ENCODE data around the gene YAE1. TPM values are rescaled to one million over a fixed set of nuclear protein-coding genes. Genes with fewer than 3 reads are reported as not detected.
"Not testable (repeated sequence)": the region's sequence is repeated elsewhere in the genome, so short reads cannot be mapped to it uniquely, and the experiment has no call there.

Gene YAE1
- total RNA-seq, 2 experiments from 2014 or later, result 17.7 to 20.1 TPM

GRCh38 chr7:39535720-39536119 is 30.5 kb upstream of the YAE1 start:
- no peak overlapping the region for H3K27ac Mint-ChIP-seq

GRCh38 chr7:39536951-39537350 is 29.3 kb upstream of the YAE1 start:
- POLR2A ChIA-PET, result no interaction called here
- H3K4me3 Mint-ChIP-seq, result no peak overlapping the region
- H3K9me3 Mint-ChIP-seq, result no peaks in the 10 kb centered on the region
- H3K27ac Mint-ChIP-seq, result no peak overlapping the region
- H3K36me3 Mint-ChIP-seq, result no peaks in the 10 kb centered on the region
- ATAC-seq (ENCODE audit: low read depth) (no peak), DNase-seq (no peak)
- H3K4me1 Mint-ChIP-seq, result no peaks in the 10 kb centered on the region
- H3K27me3 Mint-ChIP-seq, result peaks cover 9% of the 10 kb centered on the region

More at GRCh38 chr7:39535720-39536119, 30.5 kb upstream of the YAE1 start:
- H3K4me3 Mint-ChIP-seq, result no peak overlapping the region
- DNase-seq (no peak), ATAC-seq (ENCODE audit: low read depth) (no peak)
- H3K36me3 Mint-ChIP-seq, result no peaks in the 10 kb centered on the region
- H3K4me1 Mint-ChIP-seq, result no peaks in the 10 kb centered on the region
- POLR2A ChIA-PET, result no interaction called here
- H3K9me3 Mint-ChIP-seq, result no peaks in the 10 kb centered on the region
- H3K27me3 Mint-ChIP-seq, result peaks cover 5% of the 10 kb centered on the region

DNA sequence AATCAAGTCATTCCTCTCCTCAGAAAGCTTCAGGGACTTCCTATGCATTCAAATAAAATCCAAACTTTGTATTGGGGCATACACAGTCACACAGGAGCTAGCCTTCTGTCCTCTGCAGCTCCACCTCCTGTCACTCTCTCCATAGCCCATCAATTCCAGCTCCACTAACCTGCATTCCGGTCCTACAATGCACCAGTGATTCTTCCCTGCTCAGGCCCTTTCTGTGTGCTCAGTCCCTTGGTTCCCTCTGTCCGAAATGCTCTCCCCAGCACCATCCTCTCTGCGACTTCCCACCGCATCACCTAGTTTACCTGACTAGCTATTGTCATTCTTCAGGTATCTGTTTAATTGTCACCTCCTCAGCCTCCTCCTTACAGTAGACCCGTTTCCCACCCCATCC is 26.4 kb upstream of the YAE1 start:
- no peak overlapping the region for H3K27ac Mint-ChIP-seq
- no peak overlapping the region for H3K4me3 Mint-ChIP-seq
- POLR2A ChIA-PET, result no interaction called here
- H3K36me3 Mint-ChIP-seq, result no peaks in the 10 kb centered on the region
- H3K4me1 Mint-ChIP-seq, result no peaks in the 10 kb centered on the region
- ATAC-seq (ENCODE audit: low read depth) (no peak), DNase-seq (no peak)
- peaks cover 9% of the 10 kb centered on the region for H3K27me3 Mint-ChIP-seq
- no peaks in the 10 kb centered on the region for H3K9me3 Mint-ChIP-seq

- Mint-ChIP-seq H3K36me3 (no peaks in the 10 kb centered on the region), H3K4me3 (no peak overlapping the region), H3K27me3 (peaks cover 6% of the 10 kb centered on the region), H3K4me1 (no peaks in the 10 kb centered on the region), H3K9me3 (no peaks in the 10 kb centered on the region), H3K27ac (no peak overlapping the region)
- POLR2A ChIA-PET, result no interaction called here
- no peak for ATAC-seq (ENCODE audit: low read depth)
- DNase-seq, result no peak
These were observed 25.9 kb upstream of the YAE1 start for GRCh38 chr7:39540320-39540719.

DNA sequence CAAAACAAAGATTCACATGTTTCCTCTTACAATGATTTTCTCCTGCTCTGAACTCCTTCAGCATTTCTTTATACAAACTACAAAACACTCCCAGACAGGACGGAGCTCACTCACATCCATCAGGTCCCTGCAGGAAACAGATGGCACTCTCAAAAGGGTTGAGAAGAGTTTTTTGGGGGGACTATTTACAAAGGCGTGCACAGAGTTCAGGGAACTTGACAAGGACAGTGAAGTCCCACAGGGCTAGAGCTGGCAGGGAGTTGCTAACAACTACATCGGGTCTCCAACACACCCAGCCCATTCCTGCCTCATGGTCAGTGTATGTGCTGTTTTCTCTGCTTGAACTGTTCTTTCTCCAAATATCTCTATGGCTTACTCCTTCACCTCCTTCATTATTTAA is 24.7 kb upstream of the YAE1 start:
- H3K4me1 Mint-ChIP-seq, result no peaks in the 10 kb centered on the region
- peaks cover 2% of the 10 kb centered on the region for H3K9me3 Mint-ChIP-seq
- peaks cover 4% of the 10 kb centered on the region for H3K27me3 Mint-ChIP-seq
- POLR2A ChIA-PET, result no interaction called here
- H3K27ac Mint-ChIP-seq, result no peak overlapping the region
- no peaks in the 10 kb centered on the region for H3K36me3 Mint-ChIP-seq
- no peak overlapping the region for H3K4me3 Mint-ChIP-seq
- ATAC-seq (ENCODE audit: low read depth) (no peak), DNase-seq (no peak)

DNA sequence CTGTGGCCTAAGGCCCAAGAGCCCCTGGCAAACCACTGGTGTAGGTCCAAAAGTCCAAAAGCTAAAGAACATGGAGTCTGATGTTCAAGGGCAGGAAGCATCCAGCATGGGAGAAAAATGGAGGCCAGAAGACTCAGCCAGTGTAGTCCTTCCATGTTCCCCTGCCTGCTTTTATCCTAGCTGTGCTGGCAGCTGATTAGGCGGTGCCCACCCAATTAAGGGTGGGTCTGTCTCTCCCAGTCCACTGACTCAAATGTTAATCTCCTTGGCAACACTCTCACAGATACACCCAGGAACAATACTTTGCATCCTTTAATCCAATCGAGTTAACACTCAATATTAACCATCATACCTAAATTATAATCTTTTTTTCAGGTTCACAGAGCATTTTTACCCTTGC is 21.4 kb upstream of the YAE1 start:
- H3K4me3 Mint-ChIP-seq; POLR2A ChIA-PET; H3K27me3 Mint-ChIP-seq; H3K9me3 Mint-ChIP-seq; DNase-seq; H3K36me3 Mint-ChIP-seq; H3K4me1 Mint-ChIP-seq; H3K27ac Mint-ChIP-seq; ATAC-seq (ENCODE audit: low read depth): not testable (repeated sequence)

DNA sequence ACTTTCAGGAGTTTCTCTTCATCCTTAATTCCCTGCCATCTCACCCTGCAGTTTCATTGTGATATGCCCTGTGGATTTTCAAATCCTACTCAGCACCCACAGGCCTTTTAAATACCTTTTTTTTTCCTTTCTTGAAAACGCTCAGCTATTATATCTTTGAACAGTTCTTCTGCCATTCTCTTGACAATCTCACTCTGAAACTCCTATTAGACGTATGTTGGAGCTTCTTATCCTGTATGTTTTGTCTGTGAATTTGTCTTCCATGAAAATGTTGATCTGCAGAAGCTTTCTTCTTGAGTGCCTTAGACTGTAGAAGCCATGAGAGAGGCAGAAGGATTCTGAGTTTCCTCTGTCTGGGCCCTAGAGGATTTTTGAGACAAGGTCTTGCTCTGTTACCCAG is 18.9 kb upstream of the YAE1 start:
- H3K27me3 Mint-ChIP-seq, result peaks cover 3% of the 10 kb centered on the region
- H3K9me3 Mint-ChIP-seq, result peaks cover 7% of the 10 kb centered on the region
- no peaks in the 10 kb centered on the region for H3K36me3 Mint-ChIP-seq
- ATAC-seq (ENCODE audit: low read depth), result no peak
- no peak overlapping the region for H3K27ac Mint-ChIP-seq
- DNase-seq, result no peak
- no peak overlapping the region for H3K4me3 Mint-ChIP-seq
- H3K4me1 Mint-ChIP-seq, result no peaks in the 10 kb centered on the region
- POLR2A ChIA-PET, result no interaction called here

GRCh38 chr7:39550411-39550810 is 15.8 kb upstream of the YAE1 start:
- Mint-ChIP-seq H3K36me3 (no peaks in the 10 kb centered on the region), H3K27ac (no peak overlapping the region)
- POLR2A ChIA-PET, result no interaction called here

GRCh38 chr7:39553436-39553835 is 12.8 kb upstream of the YAE1 start:
- Mint-ChIP-seq H3K27ac (no peak overlapping the region), H3K4me3 (no peak overlapping the region), H3K9me3 (no peaks in the 10 kb centered on the region), H3K4me1 (no peaks in the 10 kb centered on the region), H3K36me3 (no peaks in the 10 kb centered on the region), H3K27me3 (peaks cover 16% of the 10 kb centered on the region)
- ATAC-seq (ENCODE audit: low read depth) (no peak), DNase-seq (no peak)
- POLR2A ChIA-PET, result no interaction called here

More at GRCh38 chr7:39550411-39550810, 15.8 kb upstream of the YAE1 start:
- peaks cover 7% of the 10 kb centered on the region for H3K27me3 Mint-ChIP-seq
- no peak for ATAC-seq (ENCODE audit: low read depth)
- no peak for DNase-seq
- H3K4me3 Mint-ChIP-seq, result no peak overlapping the region
- peaks cover 7% of the 10 kb centered on the region for H3K9me3 Mint-ChIP-seq
- no peaks in the 10 kb centered on the region for H3K4me1 Mint-ChIP-seq

DNA sequence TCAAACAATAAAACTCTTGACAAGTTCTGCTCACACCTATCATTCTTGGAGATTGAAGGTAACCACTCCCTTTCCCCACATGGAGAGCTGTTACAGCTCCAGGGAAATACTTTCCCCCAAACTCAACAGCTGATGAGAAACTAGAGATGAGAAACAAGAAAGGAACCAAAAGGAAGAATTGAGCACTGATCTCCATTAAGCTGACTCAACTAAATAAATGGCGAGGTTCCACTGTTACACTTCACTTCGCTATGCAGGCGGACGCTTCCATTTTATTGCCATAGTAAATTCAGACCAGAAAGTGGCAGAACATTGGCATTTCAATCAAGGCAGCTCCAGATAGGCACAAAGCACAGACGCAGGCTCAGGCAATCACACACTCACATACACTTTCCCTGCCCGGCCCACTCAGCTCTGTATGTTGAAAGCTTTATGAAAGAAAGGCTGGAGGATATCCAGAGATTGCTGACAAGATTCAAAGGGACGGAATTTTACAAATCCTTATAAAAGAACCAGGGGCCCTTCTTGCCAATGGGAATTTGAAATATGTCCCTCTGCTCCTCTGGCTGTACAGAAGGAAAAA is 11.5 kb upstream of the YAE1 start:
- H3K4me1 Mint-ChIP-seq, result no peaks in the 10 kb centered on the region

DNA sequence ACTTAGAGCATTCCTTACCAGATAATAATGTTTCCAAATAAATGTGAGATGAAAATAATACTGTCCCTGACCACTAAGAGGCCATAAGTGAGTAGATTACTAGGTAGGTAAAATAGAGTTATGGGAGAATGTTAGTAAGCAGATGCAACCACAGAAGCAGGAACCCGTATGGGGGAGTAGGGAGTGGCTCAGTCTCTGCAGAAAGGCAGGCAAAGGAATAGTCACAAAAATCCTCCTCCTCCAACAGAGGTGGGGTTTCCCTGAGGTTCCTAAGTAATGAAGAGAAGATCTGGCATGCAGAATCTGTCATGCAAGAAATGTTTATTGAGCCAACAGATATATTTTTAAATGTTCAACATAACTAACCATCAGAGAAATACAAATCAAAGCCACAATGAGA is 9.0 kb upstream of the YAE1 start:
- POLR2A ChIA-PET, result no interaction called here
- Mint-ChIP-seq H3K27ac (no peak overlapping the region), H3K27me3 (peaks cover 20% of the 10 kb centered on the region), H3K9me3 (no peaks in the 10 kb centered on the region), H3K36me3 (no peaks in the 10 kb centered on the region), H3K4me1 (no peaks in the 10 kb centered on the region), H3K4me3 (no peak overlapping the region)
- ATAC-seq (ENCODE audit: low read depth), result no peak
- DNase-seq, result no peak

More for the DNA sequence above, 11.5 kb upstream of the YAE1 start:
- H3K36me3 Mint-ChIP-seq, result no peaks in the 10 kb centered on the region
- H3K4me3 Mint-ChIP-seq, result no peak overlapping the region
- no peaks in the 10 kb centered on the region for H3K9me3 Mint-ChIP-seq
- H3K27ac Mint-ChIP-seq, result no peak overlapping the region
- POLR2A ChIA-PET, result no interaction called here
- DNase-seq (no peak), ATAC-seq (ENCODE audit: low read depth) (no peak)
- peaks cover 16% of the 10 kb centered on the region for H3K27me3 Mint-ChIP-seq

DNA sequence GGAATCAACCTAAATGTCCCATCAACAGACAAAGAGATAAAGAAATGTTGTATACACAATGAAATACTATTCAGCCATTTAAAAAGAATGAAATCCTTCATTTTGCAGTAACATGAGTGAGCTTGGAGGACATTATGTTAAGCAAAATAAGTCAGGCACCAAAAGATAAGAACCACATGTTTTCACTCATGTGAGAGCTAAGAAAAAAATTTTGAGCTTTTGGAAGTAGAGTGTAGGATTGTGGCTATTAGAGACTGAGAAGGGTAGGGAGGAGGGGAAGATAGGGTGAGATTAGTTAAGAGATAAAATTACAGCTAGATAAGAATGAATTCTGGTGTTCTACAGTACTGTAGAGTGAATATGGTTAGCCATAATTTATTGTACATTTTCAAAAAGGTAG is 8.3 kb upstream of the YAE1 start:
- H3K4me3 Mint-ChIP-seq, result no peak overlapping the region
- H3K27me3 Mint-ChIP-seq, result peaks cover 20% of the 10 kb centered on the region
- POLR2A ChIA-PET, result no interaction called here
- H3K4me1 Mint-ChIP-seq, result no peaks in the 10 kb centered on the region
- ATAC-seq (ENCODE audit: low read depth) (no peak), DNase-seq (no peak)
- no peak overlapping the region for H3K27ac Mint-ChIP-seq
- H3K36me3 Mint-ChIP-seq, result peaks cover 2% of the 10 kb centered on the region
- H3K9me3 Mint-ChIP-seq, result no peaks in the 10 kb centered on the region

GRCh38 chr7:39560408-39560807 is 5.8 kb upstream of the YAE1 start:
- ATAC-seq (ENCODE audit: low read depth) (no peak), DNase-seq (no peak)
- no peak overlapping the region for H3K27ac Mint-ChIP-seq
- POLR2A ChIA-PET, result no interaction called here
- peaks cover under 1% of the 10 kb centered on the region for H3K4me1 Mint-ChIP-seq
- peaks cover 18% of the 10 kb centered on the region for H3K27me3 Mint-ChIP-seq
- no peak overlapping the region for H3K4me3 Mint-ChIP-seq
- peaks cover 2% of the 10 kb centered on the region for H3K36me3 Mint-ChIP-seq
- H3K9me3 Mint-ChIP-seq, result no peaks in the 10 kb centered on the region

GRCh38 chr7:39560997-39561396 is 5.2 kb upstream of the YAE1 start:
- Mint-ChIP-seq H3K4me3 (no peak overlapping the region), H3K4me1 (peaks cover 5% of the 10 kb centered on the region), H3K27me3 (peaks cover 18% of the 10 kb centered on the region), H3K36me3 (peaks cover 2% of the 10 kb centered on the region), H3K27ac (no peak overlapping the region), H3K9me3 (no peaks in the 10 kb centered on the region)
- ATAC-seq (ENCODE audit: low read depth) (no peak), DNase-seq (no peak)
- POLR2A ChIA-PET, result no interaction called here

GRCh38 chr7:39565538-39565937 is 666 bp upstream of the YAE1 start:
- POLR2A ChIA-PET, result no interaction called here
- Mint-ChIP-seq H3K4me1 (peaks cover 18% of the 10 kb centered on the region), H3K27me3 (peaks cover 7% of the 10 kb centered on the region), H3K4me3 (peak overlapping the region; percentile 100), H3K27ac (peak overlapping the region; percentile 100), H3K36me3 (peaks cover 5% of the 10 kb centered on the region), H3K9me3 (no peaks in the 10 kb centered on the region)
- DNase-seq (no peak), ATAC-seq (ENCODE audit: low read depth) (no peak)

Measured in activated naive CD8-positive, alpha-beta T cell treated with anti-CD3 and anti-CD28 coated beads, Interleukin-2, amount 10 ng/mL, durations not matched to agents 7 days and 5 days (primary cell).